DND-41 (cell line): Measurements from ENCODE around the gene PHOSPHO1.

ENCODE experiments used
- ATAC-seq: fragments of 200-7000 bp; cut with Tn5 transposase; 3 replicates; pipeline ENCODE4 v1.9.1; 2021; ENCODE audit warnings: low read depth; ENCODE audit not compliant: insufficient read depth
- DNase-seq: peaks from one replicate; pipeline ENCODE4 v3.0.0-alpha.2; 2020
- H2AFZ ChIP-seq: 2 replicates; pipeline ENCODE4 v1.6.0; 2012; ENCODE audit warnings: low read depth, low read length
- H3K27ac ChIP-seq: 2 replicates; pipeline ENCODE4 v1.5.1; 2012; ENCODE audit warnings: low read length, inconsistent platforms
- H3K27me3 ChIP-seq: fragments of 200-600 bp; sonication (generic); 2 replicates; pipeline ENCODE4 v1.6.0; 2012; ENCODE audit warnings: low read length, mild to moderate bottlenecking, inconsistent platforms; ENCODE audit not compliant: insufficient read depth, poor library complexity
- H3K36me3 ChIP-seq: 2 replicates; pipeline ENCODE4 v1.5.1; 2012; ENCODE audit warnings: low read length, inconsistent platforms; ENCODE audit not compliant: insufficient read depth
- H3K4me1 ChIP-seq: 2 replicates; pipeline ENCODE4 v1.5.1; 2012; ENCODE audit warnings: mild to moderate bottlenecking, low read length; ENCODE audit not compliant: insufficient read depth
- H3K4me2 ChIP-seq: 2 replicates; pipeline ENCODE4 v1.6.0; 2012; ENCODE audit warnings: mild to moderate bottlenecking, moderate library complexity, low read length, inconsistent platforms; ENCODE audit not compliant: insufficient read depth
- H3K4me3 ChIP-seq, 2 experiments: fragments of 200-600 bp in 1 of 2; shearing (Covaris generic) in 1 of 2; 2 replicates each; pipeline ENCODE4 v1.5.1; 2012 to 2016; ENCODE audit warnings: inconsistent platforms in 2 of 2, low read length in 2 of 2, mild to moderate bottlenecking in 2 of 2, low read depth in 1 of 2, moderate library complexity in 1 of 2
- H3K79me2 ChIP-seq: 2 replicates; pipeline ENCODE4 v1.6.0; 2012; ENCODE audit warnings: low read length, inconsistent platforms; ENCODE audit not compliant: insufficient read depth
- H3K9ac ChIP-seq: 2 replicates; pipeline ENCODE4 v1.6.0; 2012; ENCODE audit warnings: low read depth, mild to moderate bottlenecking, inconsistent platforms, low read length, moderate library complexity
- H3K9me3 ChIP-seq: 2 replicates; pipeline ENCODE4 v1.5.1; 2012; ENCODE audit warnings: low read length, moderate library complexity, mild to moderate bottlenecking, inconsistent platforms; ENCODE audit not compliant: insufficient read depth, severe bottlenecking
- H4K20me1 ChIP-seq: 2 replicates; pipeline ENCODE4 v1.6.0; 2012; ENCODE audit warnings: low read length; ENCODE audit not compliant: insufficient read depth
- EZH2 ChIP-seq: IDR thresholded peaks from 3 replicates; pipeline ENCODE4 v1.6.1; 2012; ENCODE audit warnings: borderline replicate concordance, low read depth, mild to moderate bottlenecking, moderate library complexity, low read length, inconsistent platforms; ENCODE audit not compliant: severe bottlenecking
- TF ChIP-seq, protein P1 (sequence below): IDR thresholded peaks from 2 replicates; pipeline ENCODE4 v1.5.1; 2012; ENCODE audit warnings: borderline replicate concordance, low read length, moderate library complexity, mild to moderate bottlenecking; ENCODE audit not compliant: poor library complexity, severe bottlenecking; ENCODE audit errors: extremely low read depth

Gene PHOSPHO1

GRCh38 chr17:49259663-49260010 is 29.1 kb upstream of the PHOSPHO1 start:
- ATAC-seq (no peak), DNase-seq (no peak)
- Histone ChIP-seq H2AFZ (no peak overlapping the region), H3K27me3 (no peaks in the 10 kb centered on the region), H3K9ac (no peak overlapping the region), H3K4me2 (no peak overlapping the region), H3K79me2 (no peaks in the 10 kb centered on the region), H3K27ac (no peak overlapping the region), H4K20me1 (no peaks in the 10 kb centered on the region), H3K4me3 (no peak overlapping the region), H3K36me3 (no peaks in the 10 kb centered on the region), H3K9me3 (no peaks in the 10 kb centered on the region), H3K4me1 (no peaks in the 10 kb centered on the region)
- TF ChIP-seq EZH2 = no peak
- TF ChIP-seq, protein P1, sequence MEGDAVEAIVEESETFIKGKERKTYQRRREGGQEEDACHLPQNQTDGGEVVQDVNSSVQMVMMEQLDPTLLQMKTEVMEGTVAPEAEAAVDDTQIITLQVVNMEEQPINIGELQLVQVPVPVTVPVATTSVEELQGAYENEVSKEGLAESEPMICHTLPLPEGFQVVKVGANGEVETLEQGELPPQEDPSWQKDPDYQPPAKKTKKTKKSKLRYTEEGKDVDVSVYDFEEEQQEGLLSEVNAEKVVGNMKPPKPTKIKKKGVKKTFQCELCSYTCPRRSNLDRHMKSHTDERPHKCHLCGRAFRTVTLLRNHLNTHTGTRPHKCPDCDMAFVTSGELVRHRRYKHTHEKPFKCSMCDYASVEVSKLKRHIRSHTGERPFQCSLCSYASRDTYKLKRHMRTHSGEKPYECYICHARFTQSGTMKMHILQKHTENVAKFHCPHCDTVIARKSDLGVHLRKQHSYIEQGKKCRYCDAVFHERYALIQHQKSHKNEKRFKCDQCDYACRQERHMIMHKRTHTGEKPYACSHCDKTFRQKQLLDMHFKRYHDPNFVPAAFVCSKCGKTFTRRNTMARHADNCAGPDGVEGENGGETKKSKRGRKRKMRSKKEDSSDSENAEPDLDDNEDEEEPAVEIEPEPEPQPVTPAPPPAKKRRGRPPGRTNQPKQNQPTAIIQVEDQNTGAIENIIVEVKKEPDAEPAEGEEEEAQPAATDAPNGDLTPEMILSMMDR = no peak

DNA sequence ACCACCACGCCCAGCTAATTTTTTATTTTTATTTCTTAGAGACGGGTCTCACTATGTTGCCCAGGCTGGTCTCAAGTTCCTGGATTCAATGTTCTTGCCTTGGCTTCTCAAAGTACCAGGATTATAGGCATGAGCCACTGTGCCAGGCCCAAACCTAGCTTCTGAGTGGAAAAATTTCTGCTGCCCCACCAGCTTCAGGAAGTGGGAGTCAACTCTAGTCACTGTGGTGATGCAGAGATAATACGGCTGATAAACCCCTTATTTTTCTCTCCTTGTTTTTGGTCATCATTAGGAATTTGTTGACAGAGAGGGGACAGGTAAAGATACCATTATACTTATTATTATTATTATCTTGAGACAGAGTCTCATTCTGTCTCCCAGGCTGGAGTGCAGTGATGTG is 27.8 kb upstream of the PHOSPHO1 start:
- TF ChIP-seq, protein P1 = no peak
- no peak for TF ChIP-seq EZH2
- Histone ChIP-seq H3K27ac (no peak overlapping the region), H3K9me3 (no peaks in the 10 kb centered on the region), H4K20me1 (no peaks in the 10 kb centered on the region), H3K27me3 (no peaks in the 10 kb centered on the region), H3K36me3 (no peaks in the 10 kb centered on the region), H3K9ac (no peak overlapping the region), H3K79me2 (no peaks in the 10 kb centered on the region), H3K4me2 (no peak overlapping the region), H3K4me3 (no peak overlapping the region), H3K4me1 (no peaks in the 10 kb centered on the region), H2AFZ (no peak overlapping the region)
- ATAC-seq (no peak), DNase-seq (no peak)

GRCh38 chr17:49255125-49255524 is 24.5 kb upstream of the PHOSPHO1 start:
- ATAC-seq = no peak
- no peaks in the 10 kb centered on the region for H3K9me3 ChIP-seq
- peaks cover under 1% of the 10 kb centered on the region for H3K27me3 ChIP-seq
- H2AFZ ChIP-seq = no peak overlapping the region
- H3K4me2 ChIP-seq = no peak overlapping the region
- H3K27ac ChIP-seq = no peak overlapping the region
- H4K20me1 ChIP-seq = peaks cover 4% of the 10 kb centered on the region; the same call in 1 of the 2 replicates
- TF ChIP-seq, protein P1 = no peak
- TF ChIP-seq EZH2 = no peak
- no peaks in the 10 kb centered on the region for H3K4me1 ChIP-seq
- no peaks in the 10 kb centered on the region for H3K36me3 ChIP-seq
- no peak for DNase-seq
- H3K79me2 ChIP-seq = no peaks in the 10 kb centered on the region
- H3K4me3 ChIP-seq = no peak overlapping the region
- no peak overlapping the region for H3K9ac ChIP-seq

GRCh38 chr17:49254066-49254465 is 23.5 kb upstream of the PHOSPHO1 start:
- Histone ChIP-seq H3K9me3 (no peaks in the 10 kb centered on the region), H3K9ac (no peak overlapping the region), H3K27me3 (peaks cover 3% of the 10 kb centered on the region), H4K20me1 (peaks cover 4% of the 10 kb centered on the region; the same call in 1 of the 2 replicates), H3K4me2 (no peak overlapping the region), H3K79me2 (no peaks in the 10 kb centered on the region), H3K36me3 (no peaks in the 10 kb centered on the region), H3K4me1 (no peaks in the 10 kb centered on the region), H3K4me3 (no peak overlapping the region), H2AFZ (no peak overlapping the region), H3K27ac (no peak overlapping the region)
- no peak for DNase-seq
- no peak for ATAC-seq
- TF ChIP-seq, protein P1 = peak; percentile 13
- no peak for TF ChIP-seq EZH2
